HG02610 (cell line): ENCODE data around the gene SOX13.

Experiments
- ATAC-seq: cut with Tn5 transposase; IDR thresholded peaks from one replicate; pipeline ENCODE4 v1.9.1; 2021; ENCODE audit warnings: mild to moderate bottlenecking, moderate library complexity; ENCODE audit not compliant: unreplicated experiment

SOX13 gene

GRCh38 chr1:204059970-204060369 is 12.9 kb upstream of the SOX13 start:
- ATAC-seq = no peak

DNA sequence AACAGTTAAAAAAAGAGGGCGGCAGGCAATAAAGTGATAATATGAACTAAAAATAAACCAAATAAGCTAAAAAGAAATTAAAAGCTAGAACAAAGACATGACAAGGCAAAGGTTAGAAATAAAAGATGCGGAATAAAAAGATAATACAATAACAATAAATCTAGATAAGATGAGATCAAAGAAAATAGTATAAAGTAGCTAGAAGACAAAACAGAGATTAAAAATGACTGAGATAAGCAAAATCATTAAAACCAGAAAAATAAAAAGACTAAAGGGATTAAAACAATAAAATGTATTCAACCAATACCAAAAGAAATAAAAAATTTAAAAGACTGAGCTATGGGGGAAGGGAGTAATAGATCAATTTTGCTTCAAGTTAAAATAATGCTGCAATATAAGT is 10.8 kb upstream of the SOX13 start:
- no peak for ATAC-seq

DNA sequence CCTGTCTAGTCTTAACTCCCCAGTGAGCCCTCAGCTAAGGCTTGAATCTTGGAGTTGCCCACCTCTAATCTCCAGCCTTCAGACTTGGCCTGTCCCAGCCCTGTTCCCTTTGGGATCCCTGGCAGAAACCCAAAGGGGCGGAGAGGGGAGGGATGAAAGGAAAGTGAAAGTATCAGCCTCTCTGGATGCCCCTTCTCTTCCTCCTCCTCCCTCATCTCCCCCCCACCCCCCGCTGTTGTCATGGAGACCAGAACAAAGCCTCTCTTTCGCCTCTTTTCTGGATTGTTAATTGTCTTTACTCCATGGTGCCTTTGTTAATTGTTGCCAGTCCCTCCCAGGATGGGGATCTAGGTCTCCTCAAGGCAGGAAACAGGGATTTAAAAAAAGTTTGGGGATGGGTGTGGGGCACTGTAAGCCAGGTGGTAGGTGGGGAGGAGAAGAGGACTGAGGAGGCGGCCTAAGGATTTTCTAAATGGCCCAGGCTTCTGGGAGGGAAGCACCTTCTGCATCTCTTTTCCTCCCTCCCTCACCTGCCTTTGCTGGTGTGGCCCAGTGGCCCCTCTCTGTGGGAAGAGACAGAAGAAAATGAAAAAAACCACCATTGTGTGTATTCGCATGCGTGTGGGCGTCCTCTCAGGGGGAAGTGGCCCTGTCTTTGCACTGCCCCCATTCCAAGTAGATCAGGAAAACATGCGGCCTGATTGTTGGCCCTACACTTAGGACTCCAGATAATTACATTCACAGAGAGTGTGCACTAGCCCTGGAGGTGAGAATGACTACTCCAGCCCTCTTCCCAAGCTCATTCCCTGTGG is 7.5 kb upstream of the SOX13 start:
- no peak for ATAC-seq

GRCh38 chr1:204065986-204066300 is 7.0 kb upstream of the SOX13 start:
- ATAC-seq = no peak

DNA sequence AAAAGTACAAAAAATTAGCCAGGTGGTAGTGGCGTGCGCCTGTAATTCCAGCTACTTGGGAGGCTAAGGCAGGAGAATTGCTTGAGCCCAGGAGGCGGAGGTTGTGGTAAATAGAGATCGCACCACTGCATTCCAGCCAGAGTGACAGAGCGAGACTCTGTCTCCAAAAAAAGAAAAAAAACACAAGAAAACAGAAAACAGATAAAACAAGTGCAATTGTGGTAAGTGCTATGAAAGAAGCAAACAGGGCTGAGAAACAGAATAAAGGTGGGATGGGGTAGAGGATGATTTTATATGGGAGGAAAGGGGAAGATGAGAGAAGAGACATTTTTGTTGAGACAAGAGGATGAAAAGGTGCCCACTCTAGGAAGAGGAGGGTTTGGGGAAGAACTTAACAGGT is 5.0 kb upstream of the SOX13 start:
- no peak for ATAC-seq

GRCh38 chr1:204069887-204070286 is 3.0 kb upstream of the SOX13 start:
- ATAC-seq = no peak

DNA sequence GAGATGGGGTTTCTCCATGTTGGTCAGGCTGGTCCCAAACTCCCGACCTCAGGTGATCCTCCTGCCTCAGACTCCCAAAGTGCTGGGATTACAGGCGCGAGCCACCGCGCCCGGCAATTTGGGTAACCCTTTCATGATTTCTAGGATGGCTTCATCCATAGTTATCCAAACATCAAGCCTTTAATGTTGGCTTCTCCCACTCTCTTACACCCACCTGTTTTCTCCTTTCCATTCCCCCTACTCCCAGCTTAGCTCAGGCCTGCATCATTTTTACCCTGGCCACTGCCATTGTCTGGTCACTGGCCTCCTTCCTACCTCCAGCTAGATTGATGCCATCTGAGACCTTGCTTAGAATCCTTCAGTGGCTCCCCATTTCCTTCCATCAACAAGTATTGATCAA is 2.0 kb upstream of the SOX13 start:
- ATAC-seq = no peak

DNA sequence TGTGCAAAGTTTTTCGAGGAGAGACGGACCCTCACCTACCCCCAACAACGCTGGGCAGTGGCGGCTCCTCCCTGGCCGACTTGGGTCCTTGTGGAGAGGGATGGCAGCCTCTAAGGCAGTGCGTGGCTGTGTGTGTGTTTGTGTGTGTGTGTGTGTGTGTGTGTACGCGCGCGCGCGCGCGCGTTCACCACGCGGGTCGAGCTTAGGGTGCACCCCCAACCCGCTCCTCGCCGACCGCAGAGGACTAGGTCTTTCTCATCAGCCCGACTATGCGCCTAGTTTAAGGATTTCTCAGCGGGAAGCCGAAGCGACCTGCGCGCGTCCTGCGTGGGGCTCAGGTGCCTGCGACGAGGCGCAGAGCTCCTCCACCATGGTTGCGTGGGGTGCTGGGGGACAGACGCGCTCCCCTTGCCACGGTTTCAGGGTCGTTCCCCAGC is 940 bp downstream of the SOX13 start:
- no peak for ATAC-seq

- ATAC-seq = no peak
Observed at GRCh38 chr1:204074274-204075138, 1.6 kb downstream of the SOX13 start.

DNA sequence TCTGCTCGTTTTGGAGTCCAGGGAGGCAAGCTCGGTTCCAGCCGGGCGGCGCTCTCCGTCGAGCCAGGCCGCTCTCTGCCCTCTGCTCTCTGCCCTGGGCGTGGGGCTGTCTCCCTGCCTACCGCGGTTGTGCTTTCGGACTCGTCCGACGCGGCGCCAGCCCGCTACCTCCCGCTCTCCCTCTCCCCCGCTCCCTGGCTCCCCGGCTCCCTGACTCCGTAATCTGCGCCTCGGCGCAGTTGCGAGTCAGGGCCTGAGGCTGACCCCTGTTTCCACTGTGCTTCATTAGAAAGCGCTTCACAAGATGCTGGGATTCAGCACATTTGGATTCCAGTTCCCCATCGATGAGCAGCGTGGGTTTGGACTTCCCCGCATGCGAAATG is 2.2 kb downstream of the SOX13 start:
- no peak for ATAC-seq

GRCh38 chr1:204075890-204076846 is 3.3 kb downstream of the SOX13 start:
- ATAC-seq = no peak

GRCh38 chr1:204076891-204077290 is 4.0 kb downstream of the SOX13 start:
- ATAC-seq = no peak

DNA sequence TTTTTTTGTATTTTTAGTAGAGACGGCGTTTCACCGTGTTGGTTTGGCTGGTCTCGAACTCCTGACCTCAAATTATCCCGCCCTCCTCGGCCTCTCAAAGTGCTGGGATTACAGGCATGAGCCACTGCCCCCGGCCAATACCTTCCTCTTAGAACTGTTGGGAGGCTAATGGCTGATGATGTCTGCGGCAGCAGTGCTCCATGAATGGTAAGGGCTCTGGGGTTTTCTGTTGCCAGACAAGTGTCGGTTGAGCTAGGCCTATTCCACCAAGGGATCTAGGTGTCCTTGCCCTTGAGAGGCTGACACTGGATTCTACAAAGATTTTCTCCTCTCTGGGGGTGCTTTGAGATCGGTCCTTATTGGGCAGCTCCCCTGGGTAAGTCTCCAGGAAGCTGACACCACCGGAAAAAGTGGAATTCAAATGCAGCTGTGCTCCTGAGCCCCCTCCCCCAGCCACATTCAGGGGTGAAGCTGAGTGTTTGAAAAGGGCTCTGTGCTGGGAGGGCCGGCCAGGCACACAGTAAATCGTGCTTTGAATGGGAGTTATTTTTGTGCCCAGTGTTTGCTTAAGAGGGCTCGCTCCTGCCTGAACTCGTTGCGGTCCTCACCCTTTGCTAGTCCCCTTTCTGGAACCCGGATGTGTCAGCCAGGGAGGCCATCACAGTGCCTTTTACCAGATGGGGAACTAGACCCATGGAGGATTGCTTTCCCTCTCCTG is 5.2 kb downstream of the SOX13 start:
- no peak for ATAC-seq

DNA sequence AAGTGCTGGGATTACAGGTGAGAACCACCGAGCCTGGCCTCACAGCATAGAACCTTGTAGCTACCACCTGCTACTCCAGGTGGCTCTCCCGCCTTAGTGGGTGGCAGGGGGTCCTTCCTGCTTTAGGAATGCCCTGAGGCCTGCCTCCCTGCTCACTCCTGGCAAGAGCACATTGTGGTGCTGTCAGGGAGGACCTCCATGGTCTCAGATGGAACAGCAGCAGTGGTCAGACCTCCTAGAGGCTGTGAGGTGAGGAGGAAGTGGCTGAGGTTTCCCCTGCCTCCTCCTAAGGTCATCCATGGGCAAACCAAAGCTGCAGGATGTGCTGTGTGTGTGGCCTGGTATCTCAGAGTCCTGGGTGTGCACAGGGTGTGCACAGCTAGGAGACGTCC is 6.7 kb downstream of the SOX13 start:
- ATAC-seq = no peak

GRCh38 chr1:204080163-204080903 is 7.4 kb downstream of the SOX13 start:
- no peak for ATAC-seq

DNA sequence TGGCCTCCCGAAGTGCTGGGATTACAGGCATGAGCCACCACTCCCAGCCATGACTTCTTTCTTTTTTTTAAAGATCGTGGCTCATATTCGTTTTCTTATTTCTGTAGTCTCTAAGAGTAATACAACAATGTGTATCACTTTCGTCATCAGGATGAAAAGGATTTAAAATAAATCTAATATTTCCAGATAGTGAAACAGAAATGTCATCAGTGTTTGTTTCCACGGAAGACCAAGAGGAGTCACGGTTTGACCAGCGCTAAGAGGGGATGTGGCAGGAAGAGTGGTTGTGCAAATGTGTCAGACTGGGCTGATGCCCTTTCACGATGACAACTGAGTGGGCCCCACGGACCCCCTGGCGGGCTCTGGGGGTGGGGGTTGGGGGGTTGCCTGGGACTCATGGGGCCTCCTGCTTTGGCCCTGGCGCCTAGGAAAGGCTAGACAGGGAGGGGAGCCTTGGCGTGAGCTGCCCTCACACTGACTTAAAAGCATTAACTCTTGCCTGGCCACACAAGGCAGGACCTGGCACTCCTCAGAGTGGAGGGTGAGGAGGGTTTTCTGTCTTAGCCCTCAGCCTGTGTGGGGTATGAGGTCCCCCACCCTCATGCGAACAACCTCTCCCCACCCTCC is 8.4 kb downstream of the SOX13 start:
- ATAC-seq = no peak

DNA sequence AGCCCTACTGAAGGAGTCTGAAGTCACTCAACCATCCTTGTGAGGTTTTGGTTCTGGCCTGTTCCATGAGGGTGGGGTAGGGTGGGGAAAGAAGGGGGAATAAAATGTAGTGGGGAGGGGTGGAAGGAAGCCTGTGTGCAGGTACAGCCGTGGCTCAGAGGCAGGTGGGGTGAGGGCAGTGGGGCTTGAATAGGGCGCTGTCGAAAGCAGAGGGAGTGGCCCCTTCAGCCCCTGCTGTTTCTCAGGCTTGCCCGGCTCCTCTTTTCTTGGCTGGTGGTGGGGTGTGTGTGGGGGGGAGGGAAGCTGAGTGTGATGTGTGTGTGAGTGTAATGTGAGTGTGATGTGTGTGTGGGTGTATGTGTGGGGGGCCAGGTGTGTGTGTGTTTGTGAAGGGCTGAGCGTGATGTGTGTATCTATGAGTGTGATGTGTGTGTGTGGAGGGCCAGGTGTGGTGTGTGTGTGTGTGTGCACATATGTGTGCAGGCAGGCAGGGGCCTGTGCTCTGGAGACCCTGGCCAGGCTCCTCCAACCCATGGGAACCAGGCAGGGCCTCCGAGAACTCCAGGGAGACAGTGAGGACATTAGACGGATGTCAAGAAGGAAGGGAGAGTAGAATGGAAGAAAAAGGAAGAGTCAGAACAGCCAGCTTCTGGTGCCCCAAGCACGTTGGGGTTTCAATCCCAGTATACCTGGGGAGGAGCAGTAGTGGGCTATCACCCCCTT is 9.0 kb downstream of the SOX13 start:
- ATAC-seq = no peak

DNA sequence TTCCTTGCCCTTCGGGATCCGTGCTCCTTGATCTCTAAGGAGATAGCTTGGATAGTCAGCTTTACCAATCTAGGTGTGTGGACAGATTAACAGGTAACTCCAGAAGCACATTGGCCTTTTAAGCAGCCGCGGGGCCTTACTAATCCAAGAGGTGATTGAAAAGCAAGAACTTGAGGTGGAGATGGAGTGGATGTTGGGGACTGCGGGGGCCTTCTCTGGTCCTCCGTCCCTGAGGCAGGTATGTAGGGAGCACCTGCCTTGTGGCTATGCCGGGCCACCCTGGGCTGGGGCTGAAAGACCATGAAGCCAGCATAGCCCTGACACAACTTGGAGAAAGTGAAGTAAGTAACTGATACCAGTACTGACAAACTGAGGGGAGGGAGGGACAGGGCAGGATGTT is 10.6 kb downstream of the SOX13 start:
- ATAC-seq = no peak
